ENCODE measurements around the gene GTF3C1. TPM values are rescaled to one million over a fixed set of nuclear protein-coding genes. Genes with fewer than 3 reads are reported as not detected.
"Not testable (repeated sequence)": the region's sequence is repeated elsewhere in the genome, so short reads cannot be mapped to it uniquely, and the experiment has no call there.

The GTF3C1 gene
- total RNA-seq, 1 experiment from 2014 or later = 121 TPM

GRCh38 chr16:27434141-27435051 is 115.3 kb downstream of the GTF3C1 start:
- Histone ChIP-seq H3K4me1 (ENCODE audit: control insufficient read depth, insufficient read depth, low read length) (no peaks in the 10 kb centered on the region), H3K36me3 (ENCODE audit: control insufficient read depth, insufficient read depth, low read length) (no peaks in the 10 kb centered on the region), H3K27me3 (ENCODE audit: control insufficient read depth, insufficient read depth, low read length) (no peaks in the 10 kb centered on the region), H3K4me3 (ENCODE audit: low read depth in 2 of 2, low read length in 2 of 2) (no peak overlapping the region), H3K9me3 (ENCODE audit: control insufficient read depth, insufficient read depth, low read depth, low read length) (no peaks in the 10 kb centered on the region), H3K27ac (ENCODE audit: low read length) (no peak overlapping the region)
- ChIA-PET CTCF (no interaction called here), POLR2A (no interaction called here)
- TF ChIP-seq, protein P1, sequence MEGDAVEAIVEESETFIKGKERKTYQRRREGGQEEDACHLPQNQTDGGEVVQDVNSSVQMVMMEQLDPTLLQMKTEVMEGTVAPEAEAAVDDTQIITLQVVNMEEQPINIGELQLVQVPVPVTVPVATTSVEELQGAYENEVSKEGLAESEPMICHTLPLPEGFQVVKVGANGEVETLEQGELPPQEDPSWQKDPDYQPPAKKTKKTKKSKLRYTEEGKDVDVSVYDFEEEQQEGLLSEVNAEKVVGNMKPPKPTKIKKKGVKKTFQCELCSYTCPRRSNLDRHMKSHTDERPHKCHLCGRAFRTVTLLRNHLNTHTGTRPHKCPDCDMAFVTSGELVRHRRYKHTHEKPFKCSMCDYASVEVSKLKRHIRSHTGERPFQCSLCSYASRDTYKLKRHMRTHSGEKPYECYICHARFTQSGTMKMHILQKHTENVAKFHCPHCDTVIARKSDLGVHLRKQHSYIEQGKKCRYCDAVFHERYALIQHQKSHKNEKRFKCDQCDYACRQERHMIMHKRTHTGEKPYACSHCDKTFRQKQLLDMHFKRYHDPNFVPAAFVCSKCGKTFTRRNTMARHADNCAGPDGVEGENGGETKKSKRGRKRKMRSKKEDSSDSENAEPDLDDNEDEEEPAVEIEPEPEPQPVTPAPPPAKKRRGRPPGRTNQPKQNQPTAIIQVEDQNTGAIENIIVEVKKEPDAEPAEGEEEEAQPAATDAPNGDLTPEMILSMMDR (IDR thresholded peaks at IDR 0.05) = no peak
- TF ChIP-seq POLR2AphosphoS5 (IDR thresholded peaks at IDR 0.05; ENCODE audit: low read depth, low read length) (no peak), SIN3A (IDR thresholded peaks at IDR 0.05; ENCODE audit: borderline replicate concordance, insufficient read depth, low read depth, low read length) (no peak), TCF7L2 (IDR thresholded peaks at IDR 0.05; ENCODE audit: low read depth, low read length) (no peak), REST (IDR thresholded peaks at IDR 0.05; ENCODE audit: insufficient read depth in 1 of 2, low read depth in 2 of 2, low read length in 1 of 2) (no peak)
- ATAC-seq = no peak
- in situ Hi-C loops (cut with HindIII; ENCODE audit: low pct_unique_long_range_greater_than_20kb, low sequenced_read_pairs) = no loop called here
- DNase-seq (ENCODE audit: low read depth, low spot score) = no peak
- intact Hi-C loops (cut with micrococcal nuclease; ENCODE audit: unreplicated experiment) = no loop called here
- no TSS peak for BruUV-seq (replicated peaks)

DNA sequence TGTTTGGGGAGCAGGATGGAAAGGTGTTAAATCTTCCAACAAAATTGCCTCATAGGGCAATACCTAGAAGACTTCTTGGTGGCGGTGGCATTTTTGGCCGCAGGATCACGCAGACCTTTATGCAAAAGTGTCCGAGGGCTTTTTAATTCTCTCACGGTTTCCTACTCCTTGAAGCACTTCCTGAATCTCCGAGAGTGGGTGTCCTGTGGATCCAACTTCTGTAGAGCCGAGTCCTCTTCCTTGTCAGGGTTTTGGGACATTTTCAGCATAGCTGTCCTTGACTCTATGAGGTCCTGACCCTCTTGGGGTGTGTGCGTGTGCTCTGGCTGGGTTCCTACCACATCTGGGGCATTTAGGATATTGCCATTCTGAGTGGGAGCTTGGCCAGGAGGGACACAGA is 116.1 kb downstream of the GTF3C1 start:
- Histone ChIP-seq H3K4me3 (ENCODE audit: low read depth in 2 of 2, low read length in 2 of 2) (no peak overlapping the region), H3K27ac (ENCODE audit: low read length) (no peak overlapping the region), H3K27me3 (ENCODE audit: control insufficient read depth, insufficient read depth, low read length) (no peaks in the 10 kb centered on the region), H3K4me1 (ENCODE audit: control insufficient read depth, insufficient read depth, low read length) (no peaks in the 10 kb centered on the region), H3K36me3 (ENCODE audit: control insufficient read depth, insufficient read depth, low read length) (no peaks in the 10 kb centered on the region), H3K9me3 (ENCODE audit: control insufficient read depth, insufficient read depth, low read depth, low read length) (no peaks in the 10 kb centered on the region)
- in situ Hi-C loops (cut with HindIII; ENCODE audit: low pct_unique_long_range_greater_than_20kb, low sequenced_read_pairs) (no loop called here), intact Hi-C loops (cut with micrococcal nuclease; ENCODE audit: unreplicated experiment) (no loop called here)
- ChIA-PET POLR2A (no interaction called here), CTCF (no interaction called here)
- BruUV-seq (replicated peaks) = no TSS peak
- TF ChIP-seq TCF7L2 (IDR thresholded peaks at IDR 0.05; ENCODE audit: low read depth, low read length) (no peak), SIN3A (IDR thresholded peaks at IDR 0.05; ENCODE audit: borderline replicate concordance, insufficient read depth, low read depth, low read length) (no peak), POLR2AphosphoS5 (IDR thresholded peaks at IDR 0.05; ENCODE audit: low read depth, low read length) (no peak), REST (IDR thresholded peaks at IDR 0.05; ENCODE audit: insufficient read depth in 1 of 2, low read depth in 2 of 2, low read length in 1 of 2) (no peak)
- TF ChIP-seq, protein P1 (IDR thresholded peaks at IDR 0.05) = no peak
- no peak for DNase-seq (ENCODE audit: low read depth, low spot score)
- no peak for ATAC-seq

- H3K27ac ChIP-seq (ENCODE audit: low read length); H3K4me1 ChIP-seq (ENCODE audit: control insufficient read depth, insufficient read depth, low read length); CTCF ChIA-PET; DNase-seq (ENCODE audit: low read depth, low spot score); H3K9me3 ChIP-seq (ENCODE audit: control insufficient read depth, insufficient read depth, low read depth, low read length); ATAC-seq; POLR2A ChIA-PET; H3K4me3 ChIP-seq (ENCODE audit: low read depth in 2 of 2, low read length in 2 of 2); intact Hi-C loops (cut with micrococcal nuclease; ENCODE audit: unreplicated experiment); H3K27me3 ChIP-seq (ENCODE audit: control insufficient read depth, insufficient read depth, low read length); H3K36me3 ChIP-seq (ENCODE audit: control insufficient read depth, insufficient read depth, low read length); BruUV-seq (replicated peaks); in situ Hi-C loops (cut with HindIII; ENCODE audit: low pct_unique_long_range_greater_than_20kb, low sequenced_read_pairs): not testable (repeated sequence)
Measured at GRCh38 chr16:27433191-27433590, 116.5 kb downstream of the GTF3C1 start.

Data from Panc1 (cell line).